ENCODE data around the gene BMP6. TPM values are rescaled to one million over a fixed set of nuclear protein-coding genes. Genes with fewer than 3 reads are reported as not detected.

Gene BMP6
- polyA plus RNA-seq, 3 donors, result not detected

DNA sequence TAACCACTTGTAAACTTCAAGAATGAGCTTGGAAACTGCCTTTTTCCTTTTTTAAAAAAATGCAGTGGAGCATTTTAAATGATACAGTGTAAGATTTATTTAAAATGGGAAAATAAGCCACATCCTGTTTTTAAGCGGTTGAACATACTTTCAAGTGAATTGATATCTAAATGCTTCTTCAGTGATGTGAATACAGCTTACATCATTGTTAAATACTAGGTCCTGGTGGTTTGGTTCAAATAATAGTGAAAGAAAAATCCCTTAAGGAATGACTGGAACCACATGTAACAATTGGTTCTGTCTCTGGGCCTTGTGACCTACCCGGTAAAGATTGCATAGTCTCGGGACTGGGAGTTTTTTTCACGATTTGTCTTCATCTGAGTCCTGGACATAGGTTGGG is 44.2 kb downstream of the BMP6 start:
- no peaks in the 10 kb centered on the region for H3K27me3 ChIP-seq (ENCODE audit: control insufficient read depth in 2 of 2, insufficient read depth in 2 of 2, low read length in 2 of 2)

DNA sequence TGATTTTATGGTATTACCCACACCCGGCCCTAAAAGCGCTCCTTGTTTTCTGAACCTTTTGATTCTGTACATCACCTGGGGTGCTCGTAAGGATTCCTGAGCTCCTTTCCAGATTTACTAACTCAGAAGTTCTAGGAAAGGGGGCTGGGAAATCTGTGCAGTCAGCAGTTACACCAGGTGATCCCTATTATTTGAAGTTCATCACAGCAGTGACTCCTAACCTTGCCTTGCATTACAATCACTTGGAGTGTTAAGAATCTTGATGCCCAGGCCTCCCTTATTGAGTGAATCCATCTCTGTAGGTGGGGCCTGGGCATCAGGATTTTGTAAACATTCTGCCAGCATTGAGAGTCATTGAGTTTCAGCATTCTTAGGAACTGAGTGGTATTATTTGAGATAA is 44.7 kb downstream of the BMP6 start:
- Histone ChIP-seq H3K36me3 (replicated peaks in 1 of 2; ENCODE audit: control insufficient read depth in 1 of 2, insufficient read depth in 2 of 2, low read length in 2 of 2) (no peaks in the 10 kb centered on the region), H3K4me3 (replicated peaks in 1 of 3; ENCODE audit: low read depth in 2 of 3, low read length in 3 of 3) (no peak overlapping the region), H3K9me3 (replicated peaks in 1 of 2; ENCODE audit: control insufficient read depth in 1 of 2, insufficient read depth in 1 of 2, low read length in 2 of 2) (no peaks in the 10 kb centered on the region), H3K27ac (ENCODE audit: low read depth in 1 of 2, low read length in 2 of 2) (no peak overlapping the region), H3K9ac (ENCODE audit: insufficient read depth, low read length, poor library complexity, severe bottlenecking) (no peak overlapping the region), H4K20me1 (ENCODE audit: insufficient read depth, low read length) (no peaks in the 10 kb centered on the region), H3K79me2 (ENCODE audit: insufficient read depth, low read length) (no peaks in the 10 kb centered on the region), H3K27me3 (ENCODE audit: control insufficient read depth in 2 of 2, insufficient read depth in 2 of 2, low read length in 2 of 2) (no peaks in the 10 kb centered on the region), H2AFZ (ENCODE audit: insufficient read depth, low read depth, low read length, poor library complexity, severe bottlenecking) (no peak overlapping the region), H3K4me2 (replicated peaks; ENCODE audit: extremely low read depth, low read length, poor library complexity, severe bottlenecking) (no peak overlapping the region), H3K4me1 (ENCODE audit: control insufficient read depth in 1 of 2, insufficient read depth in 2 of 2, low read length in 2 of 2) (no peaks in the 10 kb centered on the region)
- TF ChIP-seq, protein P1, sequence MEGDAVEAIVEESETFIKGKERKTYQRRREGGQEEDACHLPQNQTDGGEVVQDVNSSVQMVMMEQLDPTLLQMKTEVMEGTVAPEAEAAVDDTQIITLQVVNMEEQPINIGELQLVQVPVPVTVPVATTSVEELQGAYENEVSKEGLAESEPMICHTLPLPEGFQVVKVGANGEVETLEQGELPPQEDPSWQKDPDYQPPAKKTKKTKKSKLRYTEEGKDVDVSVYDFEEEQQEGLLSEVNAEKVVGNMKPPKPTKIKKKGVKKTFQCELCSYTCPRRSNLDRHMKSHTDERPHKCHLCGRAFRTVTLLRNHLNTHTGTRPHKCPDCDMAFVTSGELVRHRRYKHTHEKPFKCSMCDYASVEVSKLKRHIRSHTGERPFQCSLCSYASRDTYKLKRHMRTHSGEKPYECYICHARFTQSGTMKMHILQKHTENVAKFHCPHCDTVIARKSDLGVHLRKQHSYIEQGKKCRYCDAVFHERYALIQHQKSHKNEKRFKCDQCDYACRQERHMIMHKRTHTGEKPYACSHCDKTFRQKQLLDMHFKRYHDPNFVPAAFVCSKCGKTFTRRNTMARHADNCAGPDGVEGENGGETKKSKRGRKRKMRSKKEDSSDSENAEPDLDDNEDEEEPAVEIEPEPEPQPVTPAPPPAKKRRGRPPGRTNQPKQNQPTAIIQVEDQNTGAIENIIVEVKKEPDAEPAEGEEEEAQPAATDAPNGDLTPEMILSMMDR (IDR thresholded peaks at IDR 0.05), result no peak
- Mint-ChIP-seq H3K27me3 (ENCODE audit: low read depth in 3 of 3) (peaks cover 0 to 2% (median 2%) of the 10 kb centered on the region in 3 donors), H3K36me3 (no peaks in the 10 kb centered on the region), H3K4me3 (no peak overlapping the region), H3K27ac (no peak overlapping the region), H3K4me1 (no peaks in the 10 kb centered on the region), H3K9me3 (peaks cover 0 to 2% (median 0%) of the 10 kb centered on the region in 7 donors)
- WGBS (ENCODE audit: insufficient coverage), result no CpG with 5 or more reads among the region's 3 CpGs
- intact Hi-C loops (cut with micrococcal nuclease), result no loop called here
- no peak for DNase-seq

More for the DNA sequence above, 44.2 kb downstream of the BMP6 start:
- peaks cover 0 to 2% (median 0%) of the 10 kb centered on the region in 7 donors for H3K9me3 Mint-ChIP-seq
- H3K27ac ChIP-seq (ENCODE audit: low read depth in 1 of 2, low read length in 2 of 2), result no peak overlapping the region
- H3K36me3 Mint-ChIP-seq, result no peaks in the 10 kb centered on the region
- no peak overlapping the region for H3K4me3 ChIP-seq (replicated peaks in 1 of 3; ENCODE audit: low read depth in 2 of 3, low read length in 3 of 3)
- H2AFZ ChIP-seq (ENCODE audit: insufficient read depth, low read depth, low read length, poor library complexity, severe bottlenecking), result no peak overlapping the region
- no peaks in the 10 kb centered on the region for H3K79me2 ChIP-seq (ENCODE audit: insufficient read depth, low read length)
- H3K4me1 Mint-ChIP-seq, result no peaks in the 10 kb centered on the region
- no peaks in the 10 kb centered on the region for H3K4me1 ChIP-seq (ENCODE audit: control insufficient read depth in 1 of 2, insufficient read depth in 2 of 2, low read length in 2 of 2)
- WGBS (ENCODE audit: insufficient coverage), result 100% methylated on average over 2 of the region's 4 CpGs
- H3K4me3 Mint-ChIP-seq, result no peak overlapping the region
- no peaks in the 10 kb centered on the region for H3K36me3 ChIP-seq (replicated peaks in 1 of 2; ENCODE audit: control insufficient read depth in 1 of 2, insufficient read depth in 2 of 2, low read length in 2 of 2)
- peaks cover 0 to 2% (median 2%) of the 10 kb centered on the region in 3 donors for H3K27me3 Mint-ChIP-seq (ENCODE audit: low read depth in 3 of 3)
- no peak overlapping the region for H3K9ac ChIP-seq (ENCODE audit: insufficient read depth, low read length, poor library complexity, severe bottlenecking)
- H4K20me1 ChIP-seq (ENCODE audit: insufficient read depth, low read length), result no peaks in the 10 kb centered on the region
- intact Hi-C loops (cut with micrococcal nuclease), result no loop called here
- H3K9me3 ChIP-seq (replicated peaks in 1 of 2; ENCODE audit: control insufficient read depth in 1 of 2, insufficient read depth in 1 of 2, low read length in 2 of 2), result no peaks in the 10 kb centered on the region
- TF ChIP-seq, protein P1 (IDR thresholded peaks at IDR 0.05), result no peak
- no peak for DNase-seq
- H3K27ac Mint-ChIP-seq, result no peak overlapping the region
- no peak overlapping the region for H3K4me2 ChIP-seq (replicated peaks; ENCODE audit: extremely low read depth, low read length, poor library complexity, severe bottlenecking)

All from CD14-positive monocyte (primary cell).